ENCODE measurements around the gene ZFHX3. TPM values are rescaled to one million over a fixed set of nuclear protein-coding genes. Genes with fewer than 3 reads are reported as not detected.

Gene ZFHX3
- total RNA-seq, 1 donor from 2014 or later: 40.1 TPM

- no peaks in the 10 kb centered on the region for H3K27me3 Mint-ChIP-seq (ENCODE audit: low read depth)
- peaks cover 15% of the 10 kb centered on the region for H3K36me3 Mint-ChIP-seq (ENCODE audit: low read depth)
- H3K4me1 Mint-ChIP-seq: peaks cover 7% of the 10 kb centered on the region
- DNase-seq (ENCODE audit: low read depth, low spot score): no peak
- peaks cover 3% of the 10 kb centered on the region for H3K9me3 Mint-ChIP-seq
- H3K4me3 Mint-ChIP-seq: no peak overlapping the region
- H3K27ac Mint-ChIP-seq (ENCODE audit: unreplicated experiment): no peak overlapping the region
- TF ChIP-seq, protein P1, sequence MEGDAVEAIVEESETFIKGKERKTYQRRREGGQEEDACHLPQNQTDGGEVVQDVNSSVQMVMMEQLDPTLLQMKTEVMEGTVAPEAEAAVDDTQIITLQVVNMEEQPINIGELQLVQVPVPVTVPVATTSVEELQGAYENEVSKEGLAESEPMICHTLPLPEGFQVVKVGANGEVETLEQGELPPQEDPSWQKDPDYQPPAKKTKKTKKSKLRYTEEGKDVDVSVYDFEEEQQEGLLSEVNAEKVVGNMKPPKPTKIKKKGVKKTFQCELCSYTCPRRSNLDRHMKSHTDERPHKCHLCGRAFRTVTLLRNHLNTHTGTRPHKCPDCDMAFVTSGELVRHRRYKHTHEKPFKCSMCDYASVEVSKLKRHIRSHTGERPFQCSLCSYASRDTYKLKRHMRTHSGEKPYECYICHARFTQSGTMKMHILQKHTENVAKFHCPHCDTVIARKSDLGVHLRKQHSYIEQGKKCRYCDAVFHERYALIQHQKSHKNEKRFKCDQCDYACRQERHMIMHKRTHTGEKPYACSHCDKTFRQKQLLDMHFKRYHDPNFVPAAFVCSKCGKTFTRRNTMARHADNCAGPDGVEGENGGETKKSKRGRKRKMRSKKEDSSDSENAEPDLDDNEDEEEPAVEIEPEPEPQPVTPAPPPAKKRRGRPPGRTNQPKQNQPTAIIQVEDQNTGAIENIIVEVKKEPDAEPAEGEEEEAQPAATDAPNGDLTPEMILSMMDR (conservative IDR thresholded peaks at IDR 0.05): no peak
Measured at GRCh38 chr16:72769876-72770275, 278.1 kb downstream of the ZFHX3 start.

DNA sequence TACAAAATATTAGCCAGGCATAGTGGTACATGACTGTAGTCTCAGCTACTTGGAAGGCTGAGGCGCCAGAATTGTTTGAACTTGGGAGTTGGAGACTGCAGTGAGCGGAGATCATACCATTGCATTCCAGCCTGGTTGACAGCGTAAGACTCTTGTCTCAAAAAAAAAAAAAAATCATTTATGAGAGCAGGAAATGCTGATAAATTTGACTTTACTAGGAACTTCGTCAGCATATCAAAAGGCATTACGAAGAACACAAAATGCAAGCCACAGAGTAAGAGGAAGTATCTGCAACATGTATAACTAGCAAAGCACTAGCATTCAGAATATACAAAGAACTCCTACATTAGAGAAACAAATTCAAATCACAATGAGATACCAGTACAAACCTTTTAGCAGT, 279.3 kb downstream of the ZFHX3 start:
- DNase-seq (ENCODE audit: low read depth, low spot score): no peak
- Mint-ChIP-seq H3K9me3 (peaks cover 3% of the 10 kb centered on the region), H3K4me3 (no peak overlapping the region), H3K4me1 (peaks cover 19% of the 10 kb centered on the region), H3K27me3 (ENCODE audit: low read depth) (no peaks in the 10 kb centered on the region), H3K36me3 (ENCODE audit: low read depth) (peaks cover 16% of the 10 kb centered on the region), H3K27ac (ENCODE audit: unreplicated experiment) (no peak overlapping the region)
- TF ChIP-seq, protein P1 (conservative IDR thresholded peaks at IDR 0.05): no peak

DNA sequence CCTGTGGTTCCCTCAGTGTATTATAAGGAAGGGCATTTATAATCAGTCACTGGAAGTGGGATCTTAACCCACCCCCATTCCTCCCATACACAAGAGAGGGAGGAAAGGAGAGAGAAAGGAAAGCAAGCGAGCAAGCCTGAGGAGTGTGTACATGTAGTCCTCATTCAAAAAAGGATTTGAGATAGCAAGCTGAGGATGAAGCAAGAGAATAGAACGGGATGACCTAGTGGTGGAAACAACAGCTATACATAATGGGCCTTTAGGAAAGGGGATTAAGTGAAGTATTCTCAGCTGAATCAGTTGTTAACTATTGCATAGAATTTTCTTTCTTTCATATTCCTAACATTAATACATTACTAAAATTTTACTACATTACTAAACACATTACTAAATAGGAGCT, 281.4 kb downstream of the ZFHX3 start:
- no peaks in the 10 kb centered on the region for H3K27me3 Mint-ChIP-seq (ENCODE audit: low read depth)

GRCh38 chr16:72764015-72764654, 283.8 kb downstream of the ZFHX3 start:
- no peak overlapping the region for H3K4me3 Mint-ChIP-seq
- peak overlapping the region; percentile 72 for H3K27ac Mint-ChIP-seq (ENCODE audit: unreplicated experiment)
- H3K4me1 Mint-ChIP-seq: peaks cover 25% of the 10 kb centered on the region
- no peaks in the 10 kb centered on the region for H3K27me3 Mint-ChIP-seq (ENCODE audit: low read depth)
- peaks cover 5% of the 10 kb centered on the region for H3K36me3 Mint-ChIP-seq (ENCODE audit: low read depth)
- no peaks in the 10 kb centered on the region for H3K9me3 Mint-ChIP-seq
- no peak for DNase-seq (ENCODE audit: low read depth, low spot score)
- TF ChIP-seq, protein P1 (conservative IDR thresholded peaks at IDR 0.05): no peak

More for the DNA sequence above, 281.4 kb downstream of the ZFHX3 start:
- DNase-seq (ENCODE audit: low read depth, low spot score): no peak
- Mint-ChIP-seq H3K4me3 (no peak overlapping the region), H3K9me3 (no peaks in the 10 kb centered on the region), H3K36me3 (ENCODE audit: low read depth) (peaks cover 5% of the 10 kb centered on the region), H3K4me1 (peaks cover 19% of the 10 kb centered on the region), H3K27ac (ENCODE audit: unreplicated experiment) (no peak overlapping the region)
- TF ChIP-seq, protein P1 (conservative IDR thresholded peaks at IDR 0.05): no peak

DNA sequence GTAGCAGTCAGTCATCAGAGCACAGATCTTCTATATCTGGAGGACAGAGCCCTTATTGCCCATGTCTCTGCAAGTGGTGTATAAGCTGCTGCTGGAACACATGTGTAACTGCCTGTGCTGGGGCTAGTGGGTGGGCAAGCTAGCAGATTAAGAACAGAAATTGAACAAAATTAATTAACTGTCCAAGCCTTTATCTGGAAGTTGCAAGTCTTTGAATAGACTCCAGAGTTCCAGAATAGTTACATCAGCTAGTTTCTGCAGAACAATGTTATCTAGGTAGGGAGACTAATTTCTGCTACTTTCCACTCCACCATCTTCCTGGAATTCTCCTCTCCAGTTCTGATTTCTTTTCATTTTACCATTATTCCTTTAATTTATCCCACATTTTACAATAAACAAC, 287.3 kb downstream of the ZFHX3 start:
- Mint-ChIP-seq H3K9me3 (peaks cover 11% of the 10 kb centered on the region), H3K4me1 (peaks cover 20% of the 10 kb centered on the region), H3K36me3 (ENCODE audit: low read depth) (peaks cover 23% of the 10 kb centered on the region), H3K27me3 (ENCODE audit: low read depth) (no peaks in the 10 kb centered on the region), H3K4me3 (no peak overlapping the region), H3K27ac (ENCODE audit: unreplicated experiment) (no peak overlapping the region)
- DNase-seq (ENCODE audit: low read depth, low spot score): no peak
- TF ChIP-seq, protein P1 (conservative IDR thresholded peaks at IDR 0.05): no peak
